ENCODE data around the gene PAFAH1B1.

Gene PAFAH1B1

DNA sequence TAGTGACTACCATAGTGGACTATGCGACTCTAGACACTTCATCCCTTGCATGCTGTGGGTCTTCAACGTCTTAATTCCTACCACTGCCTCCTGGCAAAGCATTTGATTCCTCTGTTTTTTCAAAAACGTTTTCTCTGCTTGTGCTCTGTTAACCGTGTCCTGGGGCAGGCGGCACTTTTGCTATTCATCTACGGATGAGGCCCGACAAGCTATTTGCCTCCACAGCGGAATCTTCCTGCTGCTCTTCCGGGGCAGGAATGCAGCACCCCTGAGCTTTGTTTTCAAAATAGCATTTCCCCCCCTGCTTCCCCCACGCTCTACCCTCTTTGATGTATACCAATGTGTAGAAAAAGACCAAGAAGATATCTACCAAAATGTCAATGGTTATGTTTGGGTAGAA is 42.0 kb upstream of the PAFAH1B1 start:
- TF ChIP-seq, protein P1, sequence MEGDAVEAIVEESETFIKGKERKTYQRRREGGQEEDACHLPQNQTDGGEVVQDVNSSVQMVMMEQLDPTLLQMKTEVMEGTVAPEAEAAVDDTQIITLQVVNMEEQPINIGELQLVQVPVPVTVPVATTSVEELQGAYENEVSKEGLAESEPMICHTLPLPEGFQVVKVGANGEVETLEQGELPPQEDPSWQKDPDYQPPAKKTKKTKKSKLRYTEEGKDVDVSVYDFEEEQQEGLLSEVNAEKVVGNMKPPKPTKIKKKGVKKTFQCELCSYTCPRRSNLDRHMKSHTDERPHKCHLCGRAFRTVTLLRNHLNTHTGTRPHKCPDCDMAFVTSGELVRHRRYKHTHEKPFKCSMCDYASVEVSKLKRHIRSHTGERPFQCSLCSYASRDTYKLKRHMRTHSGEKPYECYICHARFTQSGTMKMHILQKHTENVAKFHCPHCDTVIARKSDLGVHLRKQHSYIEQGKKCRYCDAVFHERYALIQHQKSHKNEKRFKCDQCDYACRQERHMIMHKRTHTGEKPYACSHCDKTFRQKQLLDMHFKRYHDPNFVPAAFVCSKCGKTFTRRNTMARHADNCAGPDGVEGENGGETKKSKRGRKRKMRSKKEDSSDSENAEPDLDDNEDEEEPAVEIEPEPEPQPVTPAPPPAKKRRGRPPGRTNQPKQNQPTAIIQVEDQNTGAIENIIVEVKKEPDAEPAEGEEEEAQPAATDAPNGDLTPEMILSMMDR (IDR thresholded peaks at IDR 0.05; ENCODE audit: poor library complexity, severe bottlenecking) = no peak
- H3K9me3 ChIP-seq (ENCODE audit: severe bottlenecking) = no peaks in the 10 kb centered on the region
- DNase-seq (ENCODE audit: low spot score) (no peak), ATAC-seq (ENCODE audit: low read depth) (no peak)
- H3K27ac ChIP-seq (ENCODE audit: poor library complexity, severe bottlenecking) = no peak overlapping the region
- peaks cover 3% of the 10 kb centered on the region for H3K4me1 ChIP-seq (ENCODE audit: insufficient read depth, poor library complexity, severe bottlenecking)
- no peaks in the 10 kb centered on the region for H3K27me3 ChIP-seq (ENCODE audit: insufficient read depth, poor library complexity, severe bottlenecking)
- no peak overlapping the region for H3K4me3 ChIP-seq (ENCODE audit: severe bottlenecking)
- H3K36me3 ChIP-seq (ENCODE audit: low read depth) = no peaks in the 10 kb centered on the region

DNA sequence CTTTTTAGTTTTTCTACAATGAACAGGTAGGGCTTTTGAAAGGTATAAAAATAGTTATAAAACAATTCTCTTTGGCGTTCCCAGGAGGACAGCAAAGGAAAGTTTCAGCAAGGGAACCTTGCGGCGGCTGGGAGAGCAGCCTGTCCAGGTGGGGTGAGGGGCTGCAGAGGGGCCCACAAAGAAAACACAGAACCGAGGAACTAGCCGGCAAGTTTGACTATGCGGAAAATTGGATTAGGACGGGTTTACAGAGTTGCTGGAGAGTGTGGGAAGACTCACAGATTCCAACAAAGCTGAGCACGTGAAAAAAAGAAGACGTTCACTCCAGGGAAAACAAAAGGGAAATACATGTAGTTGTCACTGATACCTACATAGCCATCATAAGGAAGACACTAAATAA is 41.5 kb upstream of the PAFAH1B1 start:
- H3K4me1 ChIP-seq (ENCODE audit: insufficient read depth, poor library complexity, severe bottlenecking) = peaks cover 3% of the 10 kb centered on the region
- no peak overlapping the region for H3K27ac ChIP-seq (ENCODE audit: poor library complexity, severe bottlenecking)
- no peaks in the 10 kb centered on the region for H3K27me3 ChIP-seq (ENCODE audit: insufficient read depth, poor library complexity, severe bottlenecking)
- TF ChIP-seq, protein P1 (IDR thresholded peaks at IDR 0.05; ENCODE audit: poor library complexity, severe bottlenecking) = no peak
- H3K9me3 ChIP-seq (ENCODE audit: severe bottlenecking) = no peaks in the 10 kb centered on the region
- ATAC-seq (ENCODE audit: low read depth) (no peak), DNase-seq (ENCODE audit: low spot score) (no peak)
- H3K4me3 ChIP-seq (ENCODE audit: severe bottlenecking) = no peak overlapping the region
- H3K36me3 ChIP-seq (ENCODE audit: low read depth) = no peaks in the 10 kb centered on the region

DNA sequence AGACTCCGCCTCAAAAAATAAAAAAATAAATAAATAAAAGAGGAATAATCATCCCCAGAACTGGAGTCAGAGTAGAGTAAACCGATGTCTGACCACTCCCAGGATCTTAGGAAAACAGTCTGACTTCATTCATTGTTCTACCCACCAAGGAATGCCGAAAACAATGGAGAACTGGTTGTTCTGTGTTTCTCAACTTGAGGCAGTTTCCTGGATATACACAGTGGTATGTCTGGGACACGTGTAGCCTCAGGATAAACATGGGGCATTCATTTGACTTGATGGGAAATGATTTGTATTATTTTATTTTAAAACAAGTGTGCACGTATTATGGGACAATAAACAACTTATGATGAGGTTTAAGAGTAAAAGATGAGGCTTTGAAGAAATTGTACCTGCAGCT is 32.8 kb upstream of the PAFAH1B1 start:
- TF ChIP-seq, protein P1 (IDR thresholded peaks at IDR 0.05; ENCODE audit: poor library complexity, severe bottlenecking) = no peak
- Histone ChIP-seq H3K4me1 (ENCODE audit: insufficient read depth, poor library complexity, severe bottlenecking) (peaks cover 22% of the 10 kb centered on the region), H3K27me3 (ENCODE audit: insufficient read depth, poor library complexity, severe bottlenecking) (no peaks in the 10 kb centered on the region), H3K4me3 (ENCODE audit: severe bottlenecking) (no peak overlapping the region), H3K27ac (ENCODE audit: poor library complexity, severe bottlenecking) (peak overlapping the region; percentile 17), H3K9me3 (ENCODE audit: severe bottlenecking) (no peaks in the 10 kb centered on the region), H3K36me3 (ENCODE audit: low read depth) (no peaks in the 10 kb centered on the region)
- ATAC-seq (ENCODE audit: low read depth) = no peak
- no peak for DNase-seq (ENCODE audit: low spot score)

DNA sequence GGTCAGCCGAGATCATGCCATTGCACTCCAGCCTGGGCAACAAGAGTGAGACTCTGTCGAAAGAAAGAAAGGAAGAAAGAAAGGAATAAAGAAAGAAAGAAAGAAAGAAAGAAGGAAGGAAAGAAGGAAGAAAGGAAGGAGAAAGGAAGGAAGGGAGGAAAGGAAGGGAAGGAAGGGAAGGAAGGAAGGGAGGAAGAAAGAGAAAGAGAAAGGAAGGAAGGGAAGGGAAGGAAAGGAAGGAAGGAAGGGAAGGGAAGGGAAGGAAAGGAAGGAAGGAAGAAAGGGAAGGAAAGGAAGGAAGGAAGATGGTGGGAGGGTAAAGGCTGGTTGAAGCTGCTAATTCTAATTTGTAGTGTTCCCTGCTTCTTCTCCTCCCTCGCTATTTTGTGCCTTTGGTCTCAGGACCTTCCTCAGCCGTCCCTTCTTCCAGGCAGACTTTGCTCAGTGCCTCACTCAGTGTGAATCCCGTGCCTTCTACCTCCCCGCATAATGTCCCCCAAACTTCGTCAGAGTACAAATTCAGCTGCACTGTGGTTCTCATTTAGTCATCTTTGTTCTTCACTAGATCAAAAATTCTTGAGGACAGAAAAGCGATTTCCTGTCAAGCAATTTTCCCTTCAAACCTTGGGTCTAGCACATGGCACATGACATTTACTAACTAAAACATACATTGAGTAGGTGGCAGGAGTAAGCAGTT is 31.1 kb upstream of the PAFAH1B1 start:
- H3K4me3 ChIP-seq (ENCODE audit: severe bottlenecking) = no peak overlapping the region
- peaks cover 22% of the 10 kb centered on the region for H3K4me1 ChIP-seq (ENCODE audit: insufficient read depth, poor library complexity, severe bottlenecking)
- H3K27me3 ChIP-seq (ENCODE audit: insufficient read depth, poor library complexity, severe bottlenecking) = no peaks in the 10 kb centered on the region
- ATAC-seq (ENCODE audit: low read depth) = no peak
- no peaks in the 10 kb centered on the region for H3K36me3 ChIP-seq (ENCODE audit: low read depth)
- no peak for DNase-seq (ENCODE audit: low spot score)
- H3K9me3 ChIP-seq (ENCODE audit: severe bottlenecking) = no peaks in the 10 kb centered on the region
- peak overlapping the region; percentile 90 for H3K27ac ChIP-seq (ENCODE audit: poor library complexity, severe bottlenecking)
- TF ChIP-seq, protein P1 (IDR thresholded peaks at IDR 0.05; ENCODE audit: poor library complexity, severe bottlenecking) = no peak

DNA sequence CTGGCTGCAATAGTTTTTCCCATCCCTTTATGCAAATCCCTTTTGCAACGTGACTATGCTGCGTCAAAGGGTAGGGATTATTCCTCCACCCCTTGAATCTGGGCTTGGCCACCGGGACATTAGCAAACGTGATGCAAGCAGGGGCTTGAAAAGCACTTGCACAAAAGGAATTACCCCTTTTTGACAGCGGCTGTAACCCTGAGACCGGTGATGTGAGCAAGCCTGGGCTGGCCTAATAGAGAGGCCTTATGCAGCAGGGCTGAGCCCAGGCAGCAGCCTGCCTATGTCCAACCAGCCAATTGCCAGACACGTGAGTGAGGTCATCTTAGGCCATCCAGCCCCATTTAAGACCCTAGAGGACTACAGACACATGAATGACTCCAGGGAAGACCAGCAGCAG is 30.4 kb upstream of the PAFAH1B1 start:
- no peaks in the 10 kb centered on the region for H3K9me3 ChIP-seq (ENCODE audit: severe bottlenecking)
- H3K27me3 ChIP-seq (ENCODE audit: insufficient read depth, poor library complexity, severe bottlenecking) = no peaks in the 10 kb centered on the region
- DNase-seq (ENCODE audit: low spot score) = peak; percentile 86
- peak overlapping the region; percentile 21 for H3K4me3 ChIP-seq (ENCODE audit: severe bottlenecking)
- H3K27ac ChIP-seq (ENCODE audit: poor library complexity, severe bottlenecking) = peak overlapping the region; percentile 90
- ATAC-seq (ENCODE audit: low read depth) = peak; percentile 89
- peaks cover 22% of the 10 kb centered on the region for H3K4me1 ChIP-seq (ENCODE audit: insufficient read depth, poor library complexity, severe bottlenecking)
- no peaks in the 10 kb centered on the region for H3K36me3 ChIP-seq (ENCODE audit: low read depth)
- TF ChIP-seq, protein P1 (IDR thresholded peaks at IDR 0.05; ENCODE audit: poor library complexity, severe bottlenecking) = no peak

Measured in RWPE2 (cell line).